Cardiac muscle cell (in vitro differentiated cells and primary cell): Measurements from ENCODE around the gene LSM14A. TPM values are rescaled to one million over a fixed set of nuclear protein-coding genes. Genes with fewer than 3 reads are reported as not detected.
A peak's percentile ranks its signal among the peaks of the same experiment; 100 is the strongest.

ENCODE experiments used
- DNase-seq, 2 donors: peaks; one replicate each; pipeline versions ENCODE4 v3.0.0 to v3.0.0-alpha.2; 2010 to 2017; ENCODE audit warnings: low read depth in 1 of 2, low spot score in 1 of 2
- H3K27ac ChIP-seq: fragments of 200-600 bp; sonication (generic); 2 replicates; pipeline ENCODE4 v1.5.1; 2016
- H3K27me3 ChIP-seq: fragments of 200-600 bp; sonication (generic); 2 replicates; pipeline ENCODE4 v1.6.0; 2016; ENCODE audit warnings: control low read depth
- H3K36me3 ChIP-seq: fragments of 200-600 bp; sonication (generic); 2 replicates; pipeline ENCODE4 v1.5.1; 2016; ENCODE audit warnings: control low read depth
- H3K4me1 ChIP-seq: fragments of 200-600 bp; sonication (generic); 2 replicates; pipeline ENCODE4 v1.8.1; 2017; ENCODE audit warnings: low read depth, mild to moderate bottlenecking, mixed run types
- H3K4me3 ChIP-seq: fragments of 200-600 bp; sonication (generic); 2 replicates; pipeline ENCODE4 v1.5.1; 2016; ENCODE audit warnings: mild to moderate bottlenecking
- H3K9me3 ChIP-seq: fragments of 200-600 bp; sonication (generic); 2 replicates; pipeline ENCODE4 v1.5.1; 2017; ENCODE audit warnings: low read depth, mild to moderate bottlenecking, control low read depth
- polyA plus RNA-seq: library from polyadenylated mRNA; unstranded; fragments of >200 nt; fragmentation: Nextera tagmentation; extraction: Ambion mirVana; gene quantifications from 2 replicates; pipeline ENCODE4 v1.2.1, GENCODE V29; 2016
- total RNA-seq: library from RNA; depleted of rRNA; stranded (reverse); fragments of >200 nt; gene quantifications from 2 replicates; pipeline ENCODE4 v1.2.3, GENCODE V29; 2016
- TF ChIP-seq, protein P1 (sequence below): IDR thresholded peaks from 2 replicates; pipeline ENCODE4 v1.5.1; 2012; ENCODE audit warnings: low read depth, mild to moderate bottlenecking, low read length

The LSM14A gene
- 115 and 203 TPM in 2 replicates for total RNA-seq
- 88.5 and 133 TPM in 2 replicates for polyA plus RNA-seq

DNA sequence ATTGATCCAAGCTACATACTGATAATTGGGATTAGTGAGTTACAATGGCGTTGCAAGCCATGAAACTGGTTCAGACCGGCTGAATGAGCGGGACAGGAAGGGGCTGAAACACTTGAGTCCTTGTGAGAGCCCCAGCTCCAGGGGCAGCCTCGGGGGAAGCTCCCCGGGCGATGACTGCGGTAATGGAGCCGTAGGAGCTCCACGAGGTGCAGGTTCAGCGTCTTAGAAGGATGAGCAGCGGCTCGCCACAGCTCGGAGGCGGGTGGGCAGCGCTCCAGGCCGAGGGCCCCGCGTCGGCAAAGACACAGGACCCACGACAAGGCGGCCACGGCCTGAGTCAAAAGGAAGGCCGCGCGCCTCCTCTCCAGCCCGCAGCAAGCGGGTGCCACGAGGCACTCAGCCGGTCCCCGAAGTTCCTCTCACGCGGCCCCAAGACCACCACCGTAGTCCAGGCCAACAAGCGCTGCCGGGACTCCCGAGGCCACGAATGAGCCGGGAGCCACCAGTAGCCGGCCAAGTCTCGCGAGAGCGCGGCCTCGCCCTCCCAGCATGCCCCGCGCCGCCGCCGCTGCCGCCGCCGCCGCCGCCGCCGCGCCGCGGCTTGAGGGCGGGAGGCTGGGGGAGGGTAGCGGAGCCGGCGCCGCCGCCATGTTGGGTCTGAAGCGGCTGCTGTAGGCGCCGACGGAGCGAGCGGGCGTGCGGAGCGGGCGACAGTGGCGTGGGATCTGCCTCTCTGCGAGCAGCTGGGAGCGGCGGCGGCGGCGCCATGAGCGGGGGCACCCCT, at the start of gene LSM14A:
LSM14A (plus strand) TSS at position 628 of the 784 bp plus-strand sequence; CDS start at position 767, 139 bp downstream.
- Histone ChIP-seq H3K27me3 (no peaks in the 10 kb centered on the region), H3K4me1 (peaks cover 38% of the 10 kb centered on the region), H3K36me3 (peaks cover 5% of the 10 kb centered on the region), H3K9me3 (no peaks in the 10 kb centered on the region), H3K4me3 (peak within 1 kb of the TSS; percentile 100), H3K27ac (peak within 1 kb of the TSS; percentile 100)
- DNase-seq = peak; percentile 95
- TF ChIP-seq, protein P1, sequence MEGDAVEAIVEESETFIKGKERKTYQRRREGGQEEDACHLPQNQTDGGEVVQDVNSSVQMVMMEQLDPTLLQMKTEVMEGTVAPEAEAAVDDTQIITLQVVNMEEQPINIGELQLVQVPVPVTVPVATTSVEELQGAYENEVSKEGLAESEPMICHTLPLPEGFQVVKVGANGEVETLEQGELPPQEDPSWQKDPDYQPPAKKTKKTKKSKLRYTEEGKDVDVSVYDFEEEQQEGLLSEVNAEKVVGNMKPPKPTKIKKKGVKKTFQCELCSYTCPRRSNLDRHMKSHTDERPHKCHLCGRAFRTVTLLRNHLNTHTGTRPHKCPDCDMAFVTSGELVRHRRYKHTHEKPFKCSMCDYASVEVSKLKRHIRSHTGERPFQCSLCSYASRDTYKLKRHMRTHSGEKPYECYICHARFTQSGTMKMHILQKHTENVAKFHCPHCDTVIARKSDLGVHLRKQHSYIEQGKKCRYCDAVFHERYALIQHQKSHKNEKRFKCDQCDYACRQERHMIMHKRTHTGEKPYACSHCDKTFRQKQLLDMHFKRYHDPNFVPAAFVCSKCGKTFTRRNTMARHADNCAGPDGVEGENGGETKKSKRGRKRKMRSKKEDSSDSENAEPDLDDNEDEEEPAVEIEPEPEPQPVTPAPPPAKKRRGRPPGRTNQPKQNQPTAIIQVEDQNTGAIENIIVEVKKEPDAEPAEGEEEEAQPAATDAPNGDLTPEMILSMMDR = no peak

DNA sequence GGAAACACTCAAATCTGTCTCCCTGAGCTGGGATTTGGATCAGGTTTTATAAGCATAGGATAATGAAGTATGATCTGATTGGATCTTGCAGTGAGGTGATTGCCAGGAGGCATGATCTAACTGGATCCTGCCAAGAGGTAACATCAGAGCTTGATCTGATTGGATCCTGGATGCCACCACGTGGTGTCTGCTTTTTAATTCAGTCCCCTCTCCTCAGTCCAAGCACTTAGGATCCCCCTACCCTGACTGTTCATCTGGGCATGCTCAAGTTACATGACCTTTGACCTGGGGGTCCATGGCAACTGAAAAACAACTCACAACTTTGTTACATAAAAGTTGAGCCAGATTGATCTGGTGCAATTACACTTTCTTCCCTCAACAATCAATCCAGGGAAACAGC, 47.5 kb upstream of the LSM14A start:
- H3K9me3 ChIP-seq = no peaks in the 10 kb centered on the region
- no peak for DNase-seq

DNA sequence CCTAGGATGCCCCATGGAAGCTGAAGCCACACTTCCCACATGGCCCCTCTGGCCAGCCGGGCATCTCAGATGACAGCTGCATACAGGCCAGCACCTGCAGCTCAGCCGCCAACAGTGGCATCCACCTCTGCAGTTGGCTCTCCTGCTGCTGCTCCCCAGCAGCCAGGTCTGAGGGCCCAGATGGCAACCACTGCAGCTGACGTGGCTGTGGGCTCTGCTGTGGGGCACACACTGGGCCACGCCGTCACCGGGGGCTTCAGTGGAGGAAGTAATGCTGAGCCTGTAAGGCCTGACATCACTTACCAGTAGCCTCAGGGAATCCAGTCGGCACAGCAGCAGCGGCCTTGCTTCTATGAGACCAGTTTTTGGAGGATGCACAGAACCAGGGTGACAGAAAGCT, 45.3 kb upstream of the LSM14A start:
- Histone ChIP-seq H3K9me3 (no peaks in the 10 kb centered on the region), H3K4me1 (no peaks in the 10 kb centered on the region), H3K36me3 (no peaks in the 10 kb centered on the region), H3K27me3 (no peaks in the 10 kb centered on the region), H3K27ac (no peak overlapping the region), H3K4me3 (no peak overlapping the region)
- TF ChIP-seq, protein P1 = no peak
- no peak for DNase-seq

More for the DNA sequence above, 47.5 kb upstream of the LSM14A start:
- Histone ChIP-seq H3K4me3 (no peak overlapping the region), H3K27ac (no peak overlapping the region), H3K27me3 (no peaks in the 10 kb centered on the region), H3K4me1 (no peaks in the 10 kb centered on the region), H3K36me3 (no peaks in the 10 kb centered on the region)
- TF ChIP-seq, protein P1 = no peak

DNA sequence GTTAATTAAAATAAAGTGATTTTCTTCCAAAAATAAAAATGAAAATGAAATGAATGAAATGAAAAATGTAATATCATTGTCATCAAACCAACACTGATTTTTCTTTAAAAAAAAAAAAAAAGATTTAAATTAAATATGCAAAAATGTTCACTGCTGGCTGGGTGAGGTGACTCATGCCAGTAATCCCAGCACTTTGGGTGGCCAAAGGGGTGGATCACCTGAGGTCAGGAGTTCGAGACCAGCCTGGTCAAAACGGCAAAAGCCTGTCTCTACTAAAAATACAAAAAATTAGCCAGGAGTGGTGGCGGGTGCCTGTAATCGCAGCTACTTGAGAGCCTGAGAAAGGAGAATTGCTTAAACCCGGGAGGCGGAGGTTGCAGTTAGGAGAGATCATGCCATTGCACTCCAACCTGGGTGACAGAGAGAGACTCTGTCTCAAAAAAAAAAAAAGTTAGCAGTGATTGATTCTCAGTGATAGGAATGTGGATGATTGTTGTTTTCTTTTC, 44.6 kb upstream of the LSM14A start:
- TF ChIP-seq, protein P1 = no peak
- no peaks in the 10 kb centered on the region for H3K36me3 ChIP-seq
- no peaks in the 10 kb centered on the region for H3K27me3 ChIP-seq
- no peak for DNase-seq
- H3K9me3 ChIP-seq = no peaks in the 10 kb centered on the region
- H3K4me1 ChIP-seq = no peaks in the 10 kb centered on the region
- H3K27ac ChIP-seq = no peak overlapping the region
- no peak overlapping the region for H3K4me3 ChIP-seq

DNA sequence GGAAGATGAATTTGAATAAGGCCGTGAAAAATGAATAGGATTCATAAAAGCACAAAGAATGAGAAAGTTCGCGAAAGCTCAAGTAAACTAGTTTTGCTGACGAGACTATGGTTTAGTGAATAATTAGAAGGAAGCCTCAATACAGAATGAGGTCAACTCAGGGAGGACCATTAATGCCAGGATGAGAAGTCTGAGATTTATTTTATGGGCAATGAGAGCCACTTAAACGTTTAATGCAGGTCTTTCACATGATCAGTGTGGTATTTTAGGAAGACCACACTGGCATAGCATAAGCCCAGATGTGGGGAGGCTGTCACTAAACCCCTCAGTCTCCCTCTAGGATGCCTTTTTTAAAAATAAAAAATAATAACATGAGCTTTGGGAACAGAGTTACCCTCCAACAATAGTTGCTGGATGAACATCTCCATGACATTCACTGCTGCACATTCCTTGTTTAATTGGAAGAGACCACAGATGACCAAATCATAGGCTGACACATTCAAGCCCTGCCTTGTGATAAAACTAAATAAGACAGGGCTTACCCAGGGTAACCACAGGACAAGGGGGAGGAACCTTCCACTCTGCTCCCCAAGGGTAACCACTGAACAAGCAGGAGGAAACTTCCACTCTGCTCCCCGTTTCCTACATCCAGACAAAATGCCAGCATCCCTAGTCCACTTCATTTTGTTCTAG, 43.6 kb upstream of the LSM14A start:
- H3K36me3 ChIP-seq = no peaks in the 10 kb centered on the region

More for the DNA sequence above, 43.6 kb upstream of the LSM14A start:
- H3K9me3 ChIP-seq = no peaks in the 10 kb centered on the region
- H3K27ac ChIP-seq = no peak overlapping the region
- TF ChIP-seq, protein P1 = no peak
- no peak for DNase-seq
- H3K4me1 ChIP-seq = no peaks in the 10 kb centered on the region
- no peaks in the 10 kb centered on the region for H3K27me3 ChIP-seq
- no peak overlapping the region for H3K4me3 ChIP-seq
